ENCODE data around the gene SPTBN1.

DNA sequence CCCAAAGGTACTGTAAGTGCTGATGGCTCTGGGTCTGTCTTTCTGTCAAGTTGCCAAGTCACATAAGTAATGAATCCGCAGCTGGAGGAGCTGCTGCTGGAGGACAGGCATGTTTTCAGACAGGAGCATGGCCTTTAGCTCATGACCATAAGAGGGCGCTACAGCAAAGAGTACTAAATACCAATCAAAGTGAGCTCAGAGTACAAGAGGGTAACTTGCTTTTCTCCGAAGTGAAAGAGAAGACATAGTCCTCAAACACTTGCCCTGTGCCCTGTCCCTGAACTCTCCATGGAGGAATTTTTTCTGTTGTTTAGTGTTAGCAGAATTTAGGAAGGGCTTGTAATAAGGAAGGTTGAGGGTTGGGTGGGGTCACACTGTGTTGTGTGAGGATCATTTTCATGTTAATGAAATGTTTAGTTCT is 209.3 kb downstream of the SPTBN1 start:
- TF ChIP-seq, protein P1, sequence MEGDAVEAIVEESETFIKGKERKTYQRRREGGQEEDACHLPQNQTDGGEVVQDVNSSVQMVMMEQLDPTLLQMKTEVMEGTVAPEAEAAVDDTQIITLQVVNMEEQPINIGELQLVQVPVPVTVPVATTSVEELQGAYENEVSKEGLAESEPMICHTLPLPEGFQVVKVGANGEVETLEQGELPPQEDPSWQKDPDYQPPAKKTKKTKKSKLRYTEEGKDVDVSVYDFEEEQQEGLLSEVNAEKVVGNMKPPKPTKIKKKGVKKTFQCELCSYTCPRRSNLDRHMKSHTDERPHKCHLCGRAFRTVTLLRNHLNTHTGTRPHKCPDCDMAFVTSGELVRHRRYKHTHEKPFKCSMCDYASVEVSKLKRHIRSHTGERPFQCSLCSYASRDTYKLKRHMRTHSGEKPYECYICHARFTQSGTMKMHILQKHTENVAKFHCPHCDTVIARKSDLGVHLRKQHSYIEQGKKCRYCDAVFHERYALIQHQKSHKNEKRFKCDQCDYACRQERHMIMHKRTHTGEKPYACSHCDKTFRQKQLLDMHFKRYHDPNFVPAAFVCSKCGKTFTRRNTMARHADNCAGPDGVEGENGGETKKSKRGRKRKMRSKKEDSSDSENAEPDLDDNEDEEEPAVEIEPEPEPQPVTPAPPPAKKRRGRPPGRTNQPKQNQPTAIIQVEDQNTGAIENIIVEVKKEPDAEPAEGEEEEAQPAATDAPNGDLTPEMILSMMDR (IDR thresholded peaks at IDR 0.05) = peak; percentile 14 to 68 (median 52)
- no peak for TF ChIP-seq POLR2A (IDR thresholded peaks at IDR 0.05)
